ENCODE data around the gene CCDC88C. TPM values are rescaled to one million over a fixed set of nuclear protein-coding genes. Genes with fewer than 3 reads are reported as not detected.

Gene CCDC88C
- total RNA-seq, 6 experiments from 2014 or later: 0.09 to 0.61 (median 0.19) TPM; not detected in 3

- no peaks in the 10 kb centered on the region for H3K9me3 Mint-ChIP-seq
- H3K27ac Mint-ChIP-seq: no peak overlapping the region
- TF ChIP-seq CTCF (IDR thresholded peaks at IDR 0.05): no peak
- peaks cover 48% of the 10 kb centered on the region for H3K27me3 Mint-ChIP-seq (ENCODE audit: insufficient read depth)
- no peak overlapping the region for H3K4me3 Mint-ChIP-seq
- no peaks in the 10 kb centered on the region for H3K36me3 Mint-ChIP-seq (ENCODE audit: low read depth)
- DNase-seq: no peak
- peaks cover 10% of the 10 kb centered on the region for H3K4me1 Mint-ChIP-seq (ENCODE audit: low read depth)
Observed at GRCh38 chr14:91300957-91301356, 116.7 kb downstream of the CCDC88C start.

DNA sequence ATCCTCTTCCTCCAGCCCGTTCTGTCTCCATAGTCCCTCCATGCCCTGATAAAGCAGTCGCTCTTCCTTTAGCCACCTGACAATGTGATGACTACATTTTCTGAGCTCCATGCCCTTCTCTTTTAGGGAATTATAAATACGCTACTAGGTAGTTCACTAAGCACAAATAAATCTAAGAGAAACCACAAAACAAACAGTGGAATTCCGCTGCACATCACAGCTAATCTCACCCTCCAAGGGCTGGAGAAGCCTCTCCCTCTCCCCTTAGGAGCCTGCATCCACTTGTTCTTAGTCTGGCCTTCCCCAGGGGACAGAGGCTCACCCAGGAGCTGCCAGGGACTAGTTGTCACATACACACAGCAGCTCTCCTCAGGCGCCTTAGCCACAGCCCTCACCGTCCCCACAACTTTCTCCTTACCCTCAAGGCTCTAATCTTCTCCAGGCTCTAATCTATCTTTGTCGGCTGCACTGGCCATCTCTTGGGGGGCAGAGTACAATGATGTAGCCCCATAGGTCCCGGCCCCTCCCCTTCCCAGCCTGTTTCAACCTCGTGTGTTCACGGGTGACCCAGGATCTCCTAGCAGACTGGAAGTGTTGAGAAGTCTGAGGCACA is 117.2 kb downstream of the CCDC88C start:
- H3K27ac Mint-ChIP-seq: no peak overlapping the region
- peaks cover 44% of the 10 kb centered on the region for H3K27me3 Mint-ChIP-seq (ENCODE audit: insufficient read depth)
- no peaks in the 10 kb centered on the region for H3K36me3 Mint-ChIP-seq (ENCODE audit: low read depth)
- no peak for TF ChIP-seq CTCF (IDR thresholded peaks at IDR 0.05)
- no peaks in the 10 kb centered on the region for H3K9me3 Mint-ChIP-seq
- DNase-seq: no peak
- peaks cover 10% of the 10 kb centered on the region for H3K4me1 Mint-ChIP-seq (ENCODE audit: low read depth)
- H3K4me3 Mint-ChIP-seq: no peak overlapping the region

GRCh38 chr14:91299121-91300115 is 118.2 kb downstream of the CCDC88C start:
- no peak for DNase-seq
- Mint-ChIP-seq H3K4me3 (no peak overlapping the region), H3K9me3 (no peaks in the 10 kb centered on the region), H3K4me1 (ENCODE audit: low read depth) (peaks cover 10% of the 10 kb centered on the region), H3K36me3 (ENCODE audit: low read depth) (no peaks in the 10 kb centered on the region), H3K27me3 (ENCODE audit: insufficient read depth) (peaks cover 38% of the 10 kb centered on the region), H3K27ac (no peak overlapping the region)
- TF ChIP-seq CTCF (IDR thresholded peaks at IDR 0.05): no peak

GRCh38 chr14:91298576-91298975 is 119.0 kb downstream of the CCDC88C start:
- DNase-seq: no peak
- H3K9me3 Mint-ChIP-seq: no peaks in the 10 kb centered on the region
- no peak overlapping the region for H3K4me3 Mint-ChIP-seq
- H3K36me3 Mint-ChIP-seq (ENCODE audit: low read depth): no peaks in the 10 kb centered on the region
- H3K27ac Mint-ChIP-seq: no peak overlapping the region
- H3K27me3 Mint-ChIP-seq (ENCODE audit: insufficient read depth): peaks cover 34% of the 10 kb centered on the region
- no peak for TF ChIP-seq CTCF (IDR thresholded peaks at IDR 0.05)
- peaks cover 10% of the 10 kb centered on the region for H3K4me1 Mint-ChIP-seq (ENCODE audit: low read depth)

- no peaks in the 10 kb centered on the region for H3K36me3 Mint-ChIP-seq (ENCODE audit: low read depth)
- H3K27me3 Mint-ChIP-seq (ENCODE audit: insufficient read depth): peaks cover 33% of the 10 kb centered on the region
- no peaks in the 10 kb centered on the region for H3K9me3 Mint-ChIP-seq
- no peak overlapping the region for H3K27ac Mint-ChIP-seq
- no peak for DNase-seq
- H3K4me3 Mint-ChIP-seq: no peak overlapping the region
- H3K4me1 Mint-ChIP-seq (ENCODE audit: low read depth): peaks cover 10% of the 10 kb centered on the region
- TF ChIP-seq CTCF (IDR thresholded peaks at IDR 0.05): no peak
Observed at GRCh38 chr14:91297081-91297711, 120.4 kb downstream of the CCDC88C start.

All from HFFc6 (cell line).